Activated gamma-delta T cell (primary cell): ENCODE measurements around the gene ACTRT2.

Experiments used
- DNase-seq: peaks from one replicate; lab custom pipeline; 2025; lab: John Stamatoyannopoulos, UW

ACTRT2 gene

DNA sequence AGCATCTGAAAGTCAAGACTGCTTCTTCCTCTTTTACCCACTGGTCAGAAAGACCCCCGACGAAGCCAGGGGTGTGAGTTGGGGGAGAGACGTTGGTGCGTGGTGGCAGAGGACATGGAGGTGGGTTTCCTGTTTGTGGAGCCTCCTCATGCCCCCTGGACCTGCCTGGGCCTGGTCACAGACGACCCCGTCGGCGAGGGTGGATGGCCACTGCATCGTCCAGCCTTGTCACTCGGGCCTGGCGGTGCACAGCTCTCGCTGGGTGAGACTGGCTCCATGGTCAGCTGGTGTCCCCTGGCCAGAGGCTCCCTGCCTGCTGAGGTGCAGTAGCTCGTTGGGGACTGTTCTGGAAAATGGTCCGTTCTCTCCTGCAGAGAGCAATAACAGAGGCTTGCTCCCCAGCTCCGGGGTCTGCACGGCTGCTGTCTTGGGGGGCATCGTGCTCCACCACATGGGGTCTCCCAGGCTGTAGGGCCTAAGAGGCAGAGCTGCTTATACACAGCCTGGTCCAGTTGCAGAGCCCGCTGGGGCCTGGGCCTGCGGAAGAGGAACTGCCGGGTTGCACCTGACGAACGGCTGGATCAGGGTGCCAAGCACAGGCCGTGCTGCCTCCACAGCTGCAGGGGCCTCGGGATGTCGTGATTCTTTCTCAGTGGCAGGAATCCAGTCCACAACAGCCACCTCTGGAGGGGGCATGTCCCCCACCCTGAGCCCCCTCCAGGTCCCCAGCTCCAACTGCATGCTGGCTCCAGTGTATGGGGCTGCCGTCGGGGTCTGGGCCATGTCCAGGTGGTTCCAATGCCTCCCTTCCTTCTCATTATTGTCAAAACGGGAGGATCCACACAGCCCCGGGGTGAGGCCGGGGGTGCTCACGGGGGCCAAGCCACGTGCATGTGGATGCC is 18.0 kb upstream of the ACTRT2 start:
- no peak for DNase-seq

DNA sequence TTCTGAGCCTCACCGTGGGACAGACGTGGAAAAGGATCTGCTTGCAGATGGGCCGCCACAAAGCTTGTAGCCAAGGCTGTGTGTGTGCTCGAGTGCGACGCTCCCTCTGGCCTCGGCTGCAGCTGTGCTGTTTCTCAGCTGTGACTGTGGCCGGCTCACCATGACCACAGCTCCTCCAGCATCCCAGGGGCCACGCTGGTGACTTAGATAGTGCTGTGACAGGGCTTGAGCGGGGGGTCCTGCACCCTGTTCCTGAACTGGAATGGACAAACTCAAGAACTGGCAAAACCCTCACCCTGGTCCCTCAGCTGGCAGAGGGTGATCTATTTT is 17.4 kb upstream of the ACTRT2 start:
- DNase-seq, result no peak

DNA sequence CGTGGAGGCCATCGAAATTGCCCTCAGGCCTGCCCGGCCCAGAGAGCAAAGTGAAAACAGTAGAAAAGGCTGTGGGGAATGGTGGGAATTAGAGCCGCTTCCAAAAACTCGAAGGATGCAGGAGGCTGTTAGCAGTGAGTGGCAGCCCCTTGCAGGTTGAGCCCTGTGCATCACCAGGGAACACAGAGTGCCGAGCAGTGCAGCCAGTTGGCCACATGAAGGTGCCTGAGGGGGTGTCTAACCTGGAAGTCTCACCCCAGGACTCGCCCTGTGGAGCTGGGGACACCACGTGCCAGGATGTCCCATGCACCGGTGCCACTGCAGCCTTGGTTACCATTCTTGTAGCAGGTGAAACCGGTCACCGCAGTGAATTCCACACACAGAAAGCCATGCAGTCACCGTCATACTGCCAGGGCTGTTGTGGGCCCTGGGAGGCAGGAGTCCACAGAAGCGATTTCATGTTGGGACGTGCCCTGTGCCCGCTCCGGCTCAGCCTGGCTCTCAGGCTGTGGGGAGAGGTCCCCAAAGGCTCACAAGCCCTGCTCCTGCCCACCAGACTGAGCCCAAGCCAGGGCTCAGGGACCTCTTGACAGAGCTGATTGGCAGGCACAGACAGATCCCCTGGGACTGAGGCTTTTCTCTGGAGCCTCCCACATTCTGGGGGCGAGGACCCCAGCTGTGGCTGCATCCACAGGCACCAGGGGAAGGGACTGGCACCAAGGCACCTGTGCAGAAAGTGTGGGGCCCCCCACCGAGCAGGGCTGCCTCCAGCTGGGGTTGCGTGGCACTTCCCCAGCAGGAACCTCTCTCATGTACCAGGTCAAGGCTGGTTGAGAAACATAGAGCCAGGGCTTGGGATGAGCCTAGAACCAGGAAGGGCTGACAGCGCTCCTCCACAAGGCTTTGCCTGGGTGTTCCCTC is 16.7 kb upstream of the ACTRT2 start:
- no peak for DNase-seq

DNA sequence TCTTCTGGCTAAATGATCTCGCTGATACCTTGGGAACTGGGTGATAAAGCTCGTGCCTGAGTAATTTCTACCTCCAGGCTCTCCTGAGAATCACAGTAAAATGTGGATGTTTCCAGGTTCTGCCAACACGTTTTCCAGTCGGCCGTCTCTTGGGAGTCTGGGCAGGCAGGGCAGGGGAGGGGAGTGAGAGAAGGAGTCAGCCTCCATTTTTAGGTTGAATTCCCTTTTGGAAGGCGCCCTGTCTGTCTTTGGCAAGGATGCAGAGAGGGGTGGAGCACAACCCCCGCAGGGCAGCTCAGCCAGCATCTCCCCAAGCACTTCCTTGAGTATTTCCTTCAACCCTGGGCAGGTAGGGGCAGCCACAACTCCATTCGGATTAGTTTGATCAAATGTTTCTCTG is 15.5 kb upstream of the ACTRT2 start:
- DNase-seq, result no peak

DNA sequence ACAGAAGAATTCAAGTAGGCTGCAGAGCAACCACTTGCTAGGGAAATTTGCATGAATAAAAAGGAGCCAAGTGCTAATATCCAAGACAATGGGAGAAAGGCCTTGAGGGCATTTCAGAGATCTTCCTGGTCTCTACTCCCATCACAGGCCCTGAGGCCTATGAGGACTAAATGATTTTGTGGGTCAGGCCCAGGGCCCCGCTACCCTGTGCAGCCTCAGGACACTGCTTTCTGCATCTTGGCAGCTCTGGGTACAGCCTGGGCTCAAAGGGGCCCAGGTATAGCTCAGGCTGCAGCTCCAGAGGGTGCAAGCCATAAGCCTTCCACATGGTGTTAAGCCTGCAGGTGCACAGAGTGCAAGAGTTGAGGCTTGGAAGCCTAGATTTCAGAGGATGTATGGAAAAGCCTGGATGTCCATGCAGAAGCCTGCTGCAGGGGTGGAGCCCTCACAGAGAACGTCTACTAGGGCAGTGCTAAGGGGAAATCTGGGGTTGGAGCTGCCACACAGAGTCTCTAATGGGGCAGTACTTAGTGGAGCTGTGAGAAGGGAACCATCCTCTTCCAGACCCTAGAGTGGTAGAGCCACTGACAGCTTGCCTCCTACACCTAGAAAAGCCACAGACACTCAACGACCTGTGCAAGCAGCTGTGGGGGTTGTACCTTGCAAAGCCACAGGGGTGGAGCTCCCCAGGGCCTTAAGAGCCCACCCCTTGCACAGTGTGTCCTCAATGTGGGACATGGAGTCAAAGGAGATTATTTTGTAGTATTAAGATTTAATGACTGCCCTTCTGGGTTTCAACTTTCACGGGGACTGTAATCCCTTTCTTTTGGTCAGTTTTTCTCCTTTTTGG is 13.7 kb upstream of the ACTRT2 start:
- DNase-seq, result no peak

DNA sequence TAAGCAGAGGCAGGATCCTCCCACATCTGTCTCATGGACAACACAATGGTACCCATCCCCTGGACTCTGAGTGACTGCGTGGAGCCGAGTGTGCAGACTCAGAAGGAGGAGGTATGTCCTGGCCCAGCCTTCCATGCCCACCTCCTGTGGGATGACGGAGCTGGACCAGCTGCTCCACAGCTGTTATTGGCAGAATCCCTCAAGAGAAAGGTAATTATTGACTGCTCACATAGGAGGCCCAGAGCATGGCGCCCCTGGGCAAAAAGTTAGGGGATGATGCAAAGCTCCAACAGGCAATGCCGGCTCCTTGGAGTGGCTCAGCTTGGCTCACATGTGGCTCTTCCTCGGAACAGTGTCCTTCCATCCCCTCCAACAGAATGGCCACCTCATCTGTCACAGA is 12.2 kb upstream of the ACTRT2 start:
- no peak for DNase-seq

DNA sequence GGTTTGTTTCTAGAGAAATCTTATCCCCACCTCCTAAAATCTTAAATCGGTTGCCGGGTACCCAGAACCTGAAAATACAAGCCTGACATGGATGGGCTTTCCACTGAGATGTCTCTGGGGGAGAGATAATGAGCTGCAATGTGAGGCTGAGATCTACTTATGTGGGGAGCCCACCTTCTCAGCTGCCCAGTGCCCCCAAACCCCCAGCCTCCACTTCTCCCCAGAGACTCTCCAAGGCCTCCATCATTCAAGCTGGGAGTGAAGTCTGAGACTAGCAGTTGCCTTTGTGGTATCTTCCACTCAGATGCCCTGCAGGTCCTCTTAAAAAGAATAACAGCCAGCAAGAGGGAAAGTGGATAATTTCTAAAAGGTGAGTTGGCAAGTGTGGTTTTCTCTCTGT is 11.7 kb upstream of the ACTRT2 start:
- no peak for DNase-seq

DNA sequence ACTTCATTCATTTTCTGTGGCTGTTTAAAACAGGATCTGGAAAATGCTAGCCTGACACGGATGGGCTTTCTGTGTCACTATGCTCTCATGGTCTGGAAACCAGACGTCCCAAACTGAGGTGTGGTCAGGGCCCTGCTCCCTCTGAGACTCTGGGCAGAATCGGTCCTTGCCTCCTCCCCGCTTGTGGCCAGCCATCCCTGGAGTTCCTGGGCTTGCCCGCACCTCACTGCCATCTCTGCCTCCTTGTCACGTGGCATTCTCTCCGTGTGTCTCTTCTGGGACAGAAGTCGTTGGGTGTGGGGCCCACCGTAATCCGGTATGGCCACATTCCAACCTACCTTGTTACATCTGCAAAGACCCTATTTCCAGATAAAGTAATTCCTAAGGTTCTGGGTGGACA is 10.1 kb upstream of the ACTRT2 start:
- DNase-seq, result no peak

DNA sequence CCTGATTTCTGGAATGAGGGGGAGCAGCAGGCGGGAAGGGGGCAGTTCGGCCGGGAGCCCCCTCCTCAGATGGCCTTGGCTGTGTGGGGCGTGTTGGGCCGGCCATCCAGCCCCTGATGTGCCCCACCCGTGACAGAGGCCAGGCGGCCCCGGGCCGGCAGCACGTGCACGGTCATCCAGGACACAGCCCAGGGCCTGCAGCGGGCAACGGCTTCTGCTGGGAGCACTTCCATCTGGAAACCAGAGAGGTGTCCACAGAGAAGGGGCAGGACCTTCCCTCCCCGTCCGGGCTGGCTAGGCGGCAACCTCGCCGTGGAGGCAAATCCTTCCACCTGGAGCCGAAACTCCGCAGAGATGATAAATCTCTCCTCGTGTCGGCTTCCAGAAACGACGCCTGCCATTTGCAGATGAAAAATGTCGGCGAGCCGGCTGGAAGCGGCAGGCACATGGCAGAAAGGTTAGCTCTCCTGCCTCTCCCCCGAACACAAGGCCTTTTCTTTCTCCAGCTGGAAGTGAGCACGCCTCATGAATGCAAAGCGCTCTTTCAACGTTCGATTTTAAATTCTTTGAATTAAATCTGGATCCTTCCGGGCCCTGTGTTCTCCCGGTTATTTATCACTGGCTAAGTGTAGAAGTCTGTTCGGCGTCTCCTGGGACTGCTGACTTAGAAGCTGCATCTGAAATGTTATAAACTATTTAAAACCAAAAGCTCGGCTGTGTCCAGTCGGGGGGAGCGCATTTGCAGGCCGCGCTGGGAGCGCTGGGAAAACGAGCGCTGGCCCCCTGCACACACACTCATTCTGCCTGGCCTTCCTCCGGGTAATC is 9.4 kb upstream of the ACTRT2 start:
- no peak for DNase-seq

DNA sequence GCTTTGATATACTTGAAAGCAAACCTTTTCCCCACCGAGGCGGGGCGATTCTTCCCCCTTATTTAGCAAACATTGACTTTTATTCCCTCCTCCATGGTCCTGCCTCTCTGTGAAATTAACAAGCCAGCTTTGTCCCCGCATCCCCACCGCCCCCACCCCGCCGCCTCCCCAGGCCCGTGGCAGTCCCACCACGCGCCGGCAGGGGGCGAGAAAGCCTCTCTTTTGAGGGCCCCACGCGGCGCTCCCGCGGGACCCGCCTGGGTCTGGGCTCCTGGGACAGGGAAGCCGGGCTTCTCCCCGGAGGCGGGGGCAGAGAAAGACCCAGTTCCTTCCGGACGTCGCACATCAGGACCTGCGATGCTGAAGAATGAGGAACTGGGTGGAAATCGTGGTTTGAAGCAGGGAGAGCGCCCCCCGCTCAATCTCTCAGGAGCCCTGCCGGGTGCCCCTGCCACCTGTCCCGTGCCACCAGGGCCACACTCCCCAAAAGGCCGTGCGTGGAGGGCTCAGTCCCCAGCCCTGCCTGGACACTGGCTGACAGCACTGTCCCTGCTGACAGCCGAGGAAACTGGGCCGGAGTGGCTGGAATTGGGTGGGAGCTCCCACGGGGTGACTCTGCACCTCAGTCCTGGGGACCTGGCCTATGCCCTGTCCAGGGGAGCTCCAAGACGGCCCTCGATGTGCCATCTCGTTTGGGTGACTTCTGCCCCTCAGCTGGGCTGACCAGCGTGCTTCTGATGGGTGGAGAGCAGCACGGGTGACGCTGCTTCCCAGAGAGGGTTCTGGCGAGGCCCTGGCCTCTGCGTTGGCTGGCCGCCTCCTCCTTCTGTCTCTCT is 8.6 kb upstream of the ACTRT2 start:
- DNase-seq, result no peak

DNA sequence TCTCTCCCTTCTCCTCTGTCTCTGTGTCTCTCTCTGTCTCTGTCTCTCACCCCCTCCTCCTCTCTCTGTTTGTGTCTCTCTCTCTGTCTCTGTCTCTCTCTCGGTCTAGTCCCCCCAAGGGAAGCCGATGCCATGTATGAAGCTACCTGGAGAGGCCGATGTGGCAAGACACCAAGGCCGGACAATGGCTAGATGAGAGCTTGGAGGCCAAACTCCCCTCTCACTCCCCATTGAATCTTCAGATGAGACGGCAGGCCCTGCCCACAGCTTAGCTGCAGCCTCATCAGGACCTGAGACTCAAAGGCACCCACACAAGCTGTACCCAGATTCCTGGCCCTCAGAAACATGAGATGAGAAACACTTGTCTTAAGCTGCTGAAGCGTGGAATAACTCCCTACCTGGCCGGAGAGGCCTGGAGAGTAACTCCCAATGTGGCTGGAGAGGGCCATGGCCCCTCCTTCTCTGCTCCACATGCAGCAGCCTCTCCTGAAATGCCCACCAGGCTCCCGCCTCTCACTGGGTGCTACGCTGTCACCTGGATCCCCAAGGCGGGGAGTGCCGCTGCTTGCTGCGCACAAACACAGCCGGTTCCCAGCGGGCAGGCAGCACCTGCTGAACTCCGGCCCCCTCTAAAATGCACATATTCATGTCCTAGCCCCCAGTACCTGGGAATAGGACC is 7.8 kb upstream of the ACTRT2 start:
- no peak for DNase-seq

DNA sequence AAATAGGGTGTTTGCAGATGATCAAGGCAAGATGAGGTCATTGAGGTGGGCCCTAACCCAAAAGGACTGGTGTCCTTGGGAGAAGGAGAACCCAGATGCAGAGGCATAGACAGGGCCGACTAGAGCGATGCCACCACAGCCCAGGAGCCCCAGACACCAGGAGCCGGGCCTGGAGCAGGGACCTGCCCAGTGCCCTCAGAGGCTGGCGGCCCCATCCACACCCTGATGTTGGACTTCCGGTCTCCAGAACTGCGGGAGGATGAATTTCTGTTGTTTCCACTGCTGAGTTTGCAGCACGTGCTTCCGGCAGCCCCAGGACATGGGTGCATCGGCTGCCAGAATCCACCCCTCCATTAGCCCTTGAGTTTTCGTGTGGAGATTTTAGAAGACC is 7.2 kb upstream of the ACTRT2 start:
- no peak for DNase-seq

DNA sequence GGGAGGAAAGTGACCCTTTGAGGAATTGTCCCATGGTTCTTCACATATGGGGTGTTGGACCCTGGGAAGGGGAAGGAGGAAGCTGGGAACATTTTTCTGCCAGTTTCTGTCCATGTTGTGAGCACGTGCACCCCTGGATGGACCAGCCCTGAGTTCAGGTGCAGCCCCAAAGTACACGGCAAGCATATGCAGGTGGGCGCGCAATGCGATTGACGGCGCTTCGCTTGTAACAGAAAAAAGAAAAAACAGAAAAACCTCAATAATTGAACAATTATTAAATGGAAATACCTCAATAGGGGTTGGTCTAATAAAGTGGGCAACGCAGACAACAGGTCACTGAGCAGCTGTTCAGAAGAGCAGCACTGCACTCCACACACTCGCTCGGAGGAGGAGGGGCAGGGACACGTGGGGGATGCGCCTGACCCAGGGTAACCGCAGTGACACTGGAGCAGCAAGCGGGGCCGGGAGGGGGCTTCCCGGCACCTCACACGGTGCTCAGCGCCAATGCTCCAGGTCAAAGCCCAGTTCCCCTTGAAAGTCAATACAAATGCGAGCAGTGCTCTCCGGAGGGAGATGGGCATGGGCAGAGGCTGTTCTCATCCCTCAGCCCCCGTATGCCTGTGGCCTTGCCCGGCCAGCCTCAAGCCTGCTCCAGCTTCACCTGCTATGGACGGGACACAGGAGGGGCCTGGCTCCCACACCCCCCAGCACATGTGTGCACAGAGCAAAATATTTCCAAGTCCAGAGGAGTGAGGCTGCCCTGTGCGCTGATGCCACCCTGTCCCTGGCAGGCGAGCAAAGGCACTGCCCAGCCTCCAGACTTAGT is 6.6 kb upstream of the ACTRT2 start:
- no peak for DNase-seq

DNA sequence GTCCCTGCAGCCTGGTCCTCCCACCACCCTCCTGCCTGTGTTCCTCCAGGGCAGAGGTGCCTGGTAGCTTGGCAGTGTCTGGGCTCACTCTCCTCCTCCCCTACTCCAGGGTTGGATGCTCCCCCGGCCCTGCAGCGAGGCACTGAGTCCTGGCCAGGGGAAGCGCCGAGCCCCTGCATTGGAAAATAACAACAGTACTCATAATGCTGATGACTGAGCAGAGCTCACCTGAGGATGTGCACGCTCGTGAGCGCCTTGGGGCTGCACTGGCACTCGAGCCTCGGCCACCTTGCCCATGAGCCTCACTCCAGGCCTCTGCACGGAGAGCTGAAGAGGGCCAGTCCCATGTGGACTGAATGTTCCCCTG is 6.0 kb upstream of the ACTRT2 start:
- DNase-seq, result no peak

DNA sequence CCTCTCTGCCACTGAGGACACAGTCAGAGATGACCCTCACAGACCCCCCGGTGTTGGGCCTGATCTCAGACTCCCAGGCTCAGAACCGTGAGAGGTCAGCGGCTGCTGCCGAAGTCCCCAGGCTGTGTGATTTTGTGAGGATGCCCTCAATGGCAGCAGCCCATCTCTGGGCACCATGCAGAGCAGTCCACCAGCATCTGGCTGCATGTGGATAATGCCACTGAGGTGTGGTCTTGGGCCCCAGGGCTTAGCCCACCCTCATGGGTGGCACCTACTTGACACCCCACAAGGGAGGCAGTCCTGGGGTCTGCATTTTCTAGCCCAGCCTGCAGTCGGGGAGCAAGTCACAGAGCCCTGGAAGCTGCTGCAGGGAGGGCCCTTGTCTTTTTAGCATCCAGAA is 5.5 kb upstream of the ACTRT2 start:
- DNase-seq, result no peak

DNA sequence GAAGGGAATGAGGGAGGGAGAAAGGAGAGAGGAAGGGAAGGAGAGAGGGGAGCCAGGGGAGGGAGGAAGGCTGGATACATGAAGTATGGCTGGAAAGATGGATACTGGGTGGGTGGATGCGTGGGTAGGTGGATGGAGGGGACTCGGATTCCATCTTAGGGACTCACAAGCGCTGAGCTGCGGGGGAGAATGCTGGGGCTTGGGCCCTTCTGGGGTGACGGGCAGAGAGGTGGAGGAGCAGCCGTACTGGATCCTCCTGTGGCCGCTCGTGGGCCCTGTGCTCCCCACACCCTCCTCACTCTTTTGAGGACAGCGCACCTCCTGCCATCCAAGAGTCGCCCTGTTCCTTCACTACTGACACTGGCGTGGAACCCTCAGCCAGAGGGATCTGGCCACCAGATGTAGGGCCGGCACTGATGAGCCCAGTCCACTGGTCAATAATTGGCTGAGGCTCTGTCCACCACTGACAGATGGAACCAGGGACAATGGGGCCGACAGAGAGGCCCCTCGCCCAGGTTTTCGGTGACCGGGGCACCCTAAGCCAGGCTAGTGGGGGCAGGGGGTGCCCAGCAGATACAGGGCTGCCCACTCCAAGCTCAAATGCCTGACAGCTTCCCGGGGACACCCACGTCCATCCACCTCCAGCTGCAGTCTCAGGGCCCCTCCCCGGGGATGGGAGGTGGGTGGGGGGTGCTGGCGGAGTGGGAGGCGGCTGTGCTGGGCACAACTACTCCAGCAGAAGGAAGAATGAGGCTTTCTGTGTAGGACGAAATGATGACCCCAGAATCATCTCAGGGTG is 4.4 kb upstream of the ACTRT2 start:
- DNase-seq, result no peak

DNA sequence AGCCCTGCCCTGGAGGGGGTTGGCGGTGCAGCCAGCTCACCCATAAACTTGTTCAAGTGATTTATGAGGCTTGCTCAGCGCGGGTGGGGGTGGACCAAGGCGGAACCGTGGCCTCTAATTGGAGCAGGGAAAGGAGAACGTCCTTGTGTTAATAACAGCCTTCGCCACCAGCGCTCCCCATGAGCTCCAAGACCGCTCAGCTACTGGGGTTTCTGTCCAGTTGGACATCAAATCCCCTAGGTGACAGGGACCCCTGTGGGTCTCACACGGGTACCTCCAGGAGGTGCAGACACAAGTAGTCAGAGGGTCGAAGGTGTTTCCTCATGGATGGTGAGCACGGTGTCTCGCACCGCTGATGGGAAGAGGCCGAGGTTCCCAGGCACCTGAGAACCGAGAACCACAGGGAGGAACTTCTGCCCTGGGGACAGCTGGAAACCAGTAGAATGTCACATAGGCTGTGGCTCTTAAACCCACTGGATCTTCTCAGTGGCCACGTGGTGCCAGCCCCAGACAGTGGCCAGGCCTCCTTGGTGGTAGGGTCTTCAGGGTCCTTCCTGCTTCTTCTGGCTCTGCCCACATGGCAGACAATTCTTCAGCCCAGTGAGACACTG is 3.7 kb upstream of the ACTRT2 start:
- DNase-seq, result no peak

DNA sequence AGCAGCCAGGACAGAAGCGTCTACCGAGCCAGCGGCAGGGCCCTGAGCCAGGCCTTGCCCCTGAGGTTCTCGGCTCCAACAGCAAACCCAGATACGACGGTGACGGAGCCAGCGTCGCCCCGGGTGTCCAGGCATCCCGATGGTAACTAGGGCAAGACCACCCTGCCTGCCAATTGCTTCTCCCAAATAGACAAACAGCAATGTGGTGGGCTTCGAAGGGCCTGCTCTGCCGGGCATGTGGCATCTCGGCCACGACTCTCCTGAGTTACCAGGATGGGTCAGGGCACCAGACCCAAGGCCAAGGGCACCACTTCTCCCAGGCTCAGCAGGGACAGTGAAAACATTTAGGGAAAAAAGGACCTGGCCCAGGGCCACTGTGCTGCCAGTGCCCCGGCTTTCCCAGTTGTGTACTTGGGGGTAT is 3.2 kb upstream of the ACTRT2 start:
- no peak for DNase-seq
